CD8-positive, alpha-beta memory T cell (primary cell): ENCODE measurements around the gene SSTR4. TPM values are rescaled to one million over a fixed set of nuclear protein-coding genes. Genes with fewer than 3 reads are reported as not detected.

ENCODE experiments used
- CTCF ChIA-PET: fragments of 350-600 bp; sonication (Branson Sonifier 250); formaldehyde crosslinking; loops from one replicate; lab custom pipeline; 2021; ENCODE audit warnings: antibody characterized with exemption; lab: Charles Lee
- POLR2A ChIA-PET: fragments of 350-600 bp; sonication (Branson Sonifier 250); formaldehyde crosslinking; loops from one replicate; lab custom pipeline; 2021; ENCODE audit warnings: antibody characterized with exemption; lab: Charles Lee
- DNase-seq, 5 donors: peaks; one replicate each; pipeline versions ENCODE4 v3.0.0 to v3.0.0-alpha.2; 2020 to 2022; ENCODE audit warnings: mixed read lengths in 1 of 5
- H3K27ac ChIP-seq: one replicate; pipeline ENCODE4 v1.7.0; 2013; ENCODE audit warnings: low read depth, mild to moderate bottlenecking, low read length, moderate library complexity
- H3K27me3 ChIP-seq: 2 replicates; pipeline ENCODE4 v1.7.0; 2013; ENCODE audit warnings: low read length, mild to moderate bottlenecking; ENCODE audit not compliant: insufficient read depth, poor library complexity, severe bottlenecking
- H3K36me3 ChIP-seq: 2 replicates; pipeline ENCODE4 v1.7.0; 2013; ENCODE audit warnings: mild to moderate bottlenecking, low read length, moderate library complexity; ENCODE audit not compliant: insufficient read depth
- H3K4me1 ChIP-seq: 2 replicates; pipeline ENCODE4 v1.7.0; 2013; ENCODE audit warnings: mild to moderate bottlenecking, low read length, moderate library complexity; ENCODE audit not compliant: insufficient read depth
- H3K4me3 ChIP-seq: 2 replicates; pipeline ENCODE4 v1.7.0; 2013; ENCODE audit warnings: mild to moderate bottlenecking, low read length
- H3K9me3 ChIP-seq: 2 replicates; pipeline ENCODE4 v1.7.0; 2013; ENCODE audit warnings: mild to moderate bottlenecking, low read length
- H3K27ac Mint-ChIP-seq, 8 donors: one replicate each; pipeline ENCODE4 v1.8.0; 2020 to 2021; ENCODE audit warnings: mixed read lengths in 8 of 8, mild to moderate bottlenecking in 6 of 8, inconsistent platforms in 3 of 8, moderate library complexity in 3 of 8
- H3K27me3 Mint-ChIP-seq, 2 donors: one replicate each; pipeline ENCODE4 v1.8.0; 2020 to 2021; ENCODE audit warnings: mixed read lengths in 2 of 2, mild to moderate bottlenecking in 1 of 2, moderate library complexity in 1 of 2
- H3K36me3 Mint-ChIP-seq, 3 donors: one replicate each; pipeline ENCODE4 v1.8.0; 2020 to 2021; ENCODE audit warnings: mixed read lengths in 3 of 3, inconsistent platforms in 1 of 3, mild to moderate bottlenecking in 1 of 3
- H3K4me1 Mint-ChIP-seq, 3 donors: one replicate each; pipeline ENCODE4 v1.8.0; 2020 to 2021; ENCODE audit warnings: mixed read lengths in 3 of 3, inconsistent platforms in 1 of 3, mild to moderate bottlenecking in 1 of 3
- H3K4me3 Mint-ChIP-seq, 7 donors: one replicate each; pipeline ENCODE4 v1.8.0; 2020 to 2021; ENCODE audit warnings: mixed read lengths in 7 of 7, mild to moderate bottlenecking in 6 of 7, moderate library complexity in 4 of 7, inconsistent platforms in 2 of 7
- H3K9me3 Mint-ChIP-seq, 5 donors: one replicate each; pipeline ENCODE4 v1.8.0; 2020 to 2022; ENCODE audit warnings: mixed read lengths in 5 of 5, mild to moderate bottlenecking in 3 of 5, moderate library complexity in 2 of 5, inconsistent platforms in 1 of 5
- polyA plus RNA-seq: library from polyadenylated mRNA; unstranded; fragments of 300-500 nt; fragmentation: Illumina TruSeq; gene quantifications from one replicate; pipeline ENCODE4 v1.2.3, GENCODE V29; 2021
- total RNA-seq, 2 experiments: library from RNA; stranded (reverse); gene quantifications; one replicate each; pipeline ENCODE4 v1.2.3, GENCODE V29; 2021

SSTR4 gene
- total and polyA plus RNA-seq, 3 experiments from 2014 or later: not detected

- Histone ChIP-seq H3K36me3 (no peaks in the 10 kb centered on the region), H3K27ac (no peak overlapping the region), H3K4me1 (no peaks in the 10 kb centered on the region), H3K4me3 (no peak overlapping the region), H3K9me3 (no peaks in the 10 kb centered on the region), H3K27me3 (no peaks in the 10 kb centered on the region)
- Mint-ChIP-seq H3K4me1 (no peaks in the 10 kb centered on the region), H3K9me3 (no peaks in the 10 kb centered on the region), H3K36me3 (no peaks in the 10 kb centered on the region), H3K27ac (no peak overlapping the region), H3K27me3 (peaks cover 0 to 1% of the 10 kb centered on the region in 2 donors), H3K4me3 (no peak overlapping the region)
- ChIA-PET POLR2A (no interaction called here), CTCF (no interaction called here)
- DNase-seq: no peak
These were observed 25.5 kb upstream of the SSTR4 start for GRCh38 chr20:23009636-23010035.

GRCh38 chr20:23010096-23010495 lies 25.0 kb upstream of the SSTR4 start:
- no peaks in the 10 kb centered on the region for H3K4me1 Mint-ChIP-seq

GRCh38 chr20:23011008-23011721 lies 23.9 kb upstream of the SSTR4 start:
- H3K27me3 ChIP-seq: no peaks in the 10 kb centered on the region
- CTCF ChIA-PET: no interaction called here
- no peak overlapping the region for H3K27ac Mint-ChIP-seq
- no peaks in the 10 kb centered on the region for H3K9me3 ChIP-seq
- no peak overlapping the region for H3K27ac ChIP-seq
- DNase-seq: no peak
- H3K4me1 ChIP-seq: no peaks in the 10 kb centered on the region
- H3K4me1 Mint-ChIP-seq: no peaks in the 10 kb centered on the region
- no peaks in the 10 kb centered on the region for H3K9me3 Mint-ChIP-seq
- peaks cover 0 to 1% of the 10 kb centered on the region in 2 donors for H3K27me3 Mint-ChIP-seq
- POLR2A ChIA-PET: no interaction called here
- no peak overlapping the region for H3K4me3 Mint-ChIP-seq
- no peak overlapping the region for H3K4me3 ChIP-seq
- no peaks in the 10 kb centered on the region for H3K36me3 ChIP-seq
- H3K36me3 Mint-ChIP-seq: no peaks in the 10 kb centered on the region

More at GRCh38 chr20:23010096-23010495, 25.0 kb upstream of the SSTR4 start:
- no peak for DNase-seq
- Mint-ChIP-seq H3K4me3 (no peak overlapping the region), H3K27me3 (peaks cover 0 to 1% of the 10 kb centered on the region in 2 donors), H3K27ac (no peak overlapping the region), H3K9me3 (no peaks in the 10 kb centered on the region), H3K36me3 (no peaks in the 10 kb centered on the region)
- no peak overlapping the region for H3K4me3 ChIP-seq
- H3K27me3 ChIP-seq: no peaks in the 10 kb centered on the region
- no peaks in the 10 kb centered on the region for H3K4me1 ChIP-seq
- H3K36me3 ChIP-seq: no peaks in the 10 kb centered on the region
- no peaks in the 10 kb centered on the region for H3K9me3 ChIP-seq
- POLR2A ChIA-PET: no interaction called here
- H3K27ac ChIP-seq: no peak overlapping the region
- CTCF ChIA-PET: no interaction called here

- H3K27ac ChIP-seq: no peak overlapping the region
- H3K9me3 ChIP-seq: no peaks in the 10 kb centered on the region
- Mint-ChIP-seq H3K27me3 (peaks cover 0 to 1% of the 10 kb centered on the region in 2 donors), H3K27ac (no peak overlapping the region), H3K36me3 (no peaks in the 10 kb centered on the region), H3K4me3 (no peak overlapping the region), H3K9me3 (no peaks in the 10 kb centered on the region), H3K4me1 (no peaks in the 10 kb centered on the region)
- CTCF ChIA-PET: no interaction called here
- DNase-seq: no peak
- no peak overlapping the region for H3K4me3 ChIP-seq
- no peaks in the 10 kb centered on the region for H3K27me3 ChIP-seq
- POLR2A ChIA-PET: no interaction called here
- H3K4me1 ChIP-seq: no peaks in the 10 kb centered on the region
- H3K36me3 ChIP-seq: no peaks in the 10 kb centered on the region
These were observed 21.7 kb upstream of the SSTR4 start for GRCh38 chr20:23013429-23013828.

GRCh38 chr20:23017516-23017915 lies 17.6 kb upstream of the SSTR4 start:
- Mint-ChIP-seq H3K36me3 (no peaks in the 10 kb centered on the region), H3K27ac (no peak overlapping the region)

GRCh38 chr20:23018432-23018831 lies 16.7 kb upstream of the SSTR4 start:
- Mint-ChIP-seq H3K4me3 (no peak overlapping the region), H3K36me3 (no peaks in the 10 kb centered on the region), H3K4me1 (no peaks in the 10 kb centered on the region), H3K27ac (no peak overlapping the region), H3K27me3 (no peaks in the 10 kb centered on the region), H3K9me3 (no peaks in the 10 kb centered on the region)
- CTCF ChIA-PET: no interaction called here
- POLR2A ChIA-PET: no interaction called here
- no peak for DNase-seq
- Histone ChIP-seq H3K36me3 (no peaks in the 10 kb centered on the region), H3K4me3 (no peak overlapping the region), H3K27me3 (no peaks in the 10 kb centered on the region), H3K27ac (no peak overlapping the region), H3K9me3 (no peaks in the 10 kb centered on the region), H3K4me1 (no peaks in the 10 kb centered on the region)

More at GRCh38 chr20:23017516-23017915, 17.6 kb upstream of the SSTR4 start:
- H3K9me3 ChIP-seq: no peaks in the 10 kb centered on the region
- DNase-seq: no peak
- no peaks in the 10 kb centered on the region for H3K27me3 ChIP-seq
- H3K27me3 Mint-ChIP-seq: peaks cover 0 to 1% of the 10 kb centered on the region in 2 donors
- no peak overlapping the region for H3K4me3 Mint-ChIP-seq
- ChIA-PET CTCF (no interaction called here), POLR2A (no interaction called here)
- no peaks in the 10 kb centered on the region for H3K36me3 ChIP-seq
- H3K4me3 ChIP-seq: no peak overlapping the region
- H3K27ac ChIP-seq: no peak overlapping the region
- H3K9me3 Mint-ChIP-seq: no peaks in the 10 kb centered on the region
- no peaks in the 10 kb centered on the region for H3K4me1 Mint-ChIP-seq
- no peaks in the 10 kb centered on the region for H3K4me1 ChIP-seq

GRCh38 chr20:23018941-23019340 lies 16.2 kb upstream of the SSTR4 start:
- CTCF ChIA-PET: no interaction called here
- no peak overlapping the region for H3K4me3 Mint-ChIP-seq

GRCh38 chr20:23019403-23019802 lies 15.7 kb upstream of the SSTR4 start:
- no peaks in the 10 kb centered on the region for H3K4me1 ChIP-seq

More at GRCh38 chr20:23018941-23019340, 16.2 kb upstream of the SSTR4 start:
- H3K36me3 Mint-ChIP-seq: no peaks in the 10 kb centered on the region
- H3K27me3 Mint-ChIP-seq: no peaks in the 10 kb centered on the region
- Histone ChIP-seq H3K9me3 (no peaks in the 10 kb centered on the region), H3K27ac (no peak overlapping the region), H3K4me3 (no peak overlapping the region), H3K27me3 (no peaks in the 10 kb centered on the region), H3K4me1 (no peaks in the 10 kb centered on the region), H3K36me3 (no peaks in the 10 kb centered on the region)
- H3K27ac Mint-ChIP-seq: no peak overlapping the region
- DNase-seq: no peak
- no peaks in the 10 kb centered on the region for H3K9me3 Mint-ChIP-seq
- POLR2A ChIA-PET: no interaction called here
- H3K4me1 Mint-ChIP-seq: no peaks in the 10 kb centered on the region

More at GRCh38 chr20:23019403-23019802, 15.7 kb upstream of the SSTR4 start:
- Mint-ChIP-seq H3K4me1 (no peaks in the 10 kb centered on the region), H3K9me3 (no peaks in the 10 kb centered on the region), H3K27me3 (peaks cover 0 to 4% of the 10 kb centered on the region in 2 donors), H3K27ac (no peak overlapping the region), H3K36me3 (no peaks in the 10 kb centered on the region), H3K4me3 (no peak overlapping the region)
- H3K9me3 ChIP-seq: no peaks in the 10 kb centered on the region
- H3K36me3 ChIP-seq: no peaks in the 10 kb centered on the region
- CTCF ChIA-PET: no interaction called here
- H3K27me3 ChIP-seq: no peaks in the 10 kb centered on the region
- no peak overlapping the region for H3K27ac ChIP-seq
- no peak for DNase-seq
- H3K4me3 ChIP-seq: no peak overlapping the region
- POLR2A ChIA-PET: no interaction called here
